Measurements from ENCODE around the gene NMU.
"Not testable (repeated sequence)": the region's sequence is repeated elsewhere in the genome, so short reads cannot be mapped to it uniquely, and the experiment has no call there.

Gene NMU

GRCh38 chr4:55635741-55636655 lies at the start of gene NMU:
Gene NMU (minus strand): TSS chr4:55636298. CDS start chr4:55636192, 106 bp downstream.
- peak; percentile 22 to 42 for DNase-seq

GRCh38 chr4:55684276-55684675 lies 48.2 kb upstream of the NMU start:
- no peak for DNase-seq

GRCh38 chr4:55682797-55683196 lies 46.7 kb upstream of the NMU start:
- not testable (repeated sequence) for DNase-seq

GRCh38 chr4:55682295-55682694 lies 46.2 kb upstream of the NMU start:
- no peak for DNase-seq

- DNase-seq = no peak
Measured at GRCh38 chr4:55681430-55681829, 45.3 kb upstream of the NMU start.

- DNase-seq = no peak
Measured at GRCh38 chr4:55675196-55675793, 39.2 kb upstream of the NMU start.

- DNase-seq = no peak
Measured at GRCh38 chr4:55673424-55673823, 37.3 kb upstream of the NMU start.

- DNase-seq = no peak
Measured at GRCh38 chr4:55671667-55672066, 35.6 kb upstream of the NMU start.

- no peak for DNase-seq
Measured at GRCh38 chr4:55670695-55671094, 34.6 kb upstream of the NMU start.

GRCh38 chr4:55668449-55668848 lies 32.4 kb upstream of the NMU start:
- DNase-seq = no peak

- no peak for DNase-seq
Measured at GRCh38 chr4:55666535-55666934, 30.4 kb upstream of the NMU start.

- no peak for DNase-seq
Measured at GRCh38 chr4:55663145-55663544, 27.0 kb upstream of the NMU start.

- no peak for DNase-seq
Measured at GRCh38 chr4:55661398-55662056, 25.4 kb upstream of the NMU start.

- no peak for DNase-seq
Measured at GRCh38 chr4:55658657-55659056, 22.6 kb upstream of the NMU start.

GRCh38 chr4:55654131-55654530 lies 18.0 kb upstream of the NMU start:
- DNase-seq = no peak

- no peak for DNase-seq
Measured at GRCh38 chr4:55650483-55650882, 14.4 kb upstream of the NMU start.

- no peak for DNase-seq
Measured at GRCh38 chr4:55637272-55637820, 1.2 kb upstream of the NMU start.

GRCh38 chr4:55636656-55636999 lies 530 bp upstream of the NMU start:
- no peak for DNase-seq

GRCh38 chr4:55635282-55635681 lies 816 bp downstream of the NMU start:
- DNase-seq = no peak

GRCh38 chr4:55634417-55635128 lies 1.5 kb downstream of the NMU start:
- no peak for DNase-seq

- DNase-seq = no peak
Measured at GRCh38 chr4:55633903-55634302, 2.2 kb downstream of the NMU start.

GRCh38 chr4:55625835-55626234 lies 10.3 kb downstream of the NMU start:
- no peak for DNase-seq

GRCh38 chr4:55624063-55624462 lies 12.0 kb downstream of the NMU start:
- not testable (repeated sequence) for DNase-seq
